Gastrocnemius medialis (tissue), 4 donors: ENCODE data around the gene FOCAD.

Experiments used
- POLR2A ChIP-seq, 2 donors: fragments of 450-650 bp; IDR thresholded peaks; one replicate each; pipeline ENCODE4 v1.6.1; 2017; ENCODE audit warnings: antibody characterized with exemption in 2 of 2, mild to moderate bottlenecking in 2 of 2, moderate library complexity in 2 of 2
- TF ChIP-seq, protein P1 (sequence below), 5 experiments: fragments of 450-650 bp in 3 of 5; fragments of 200-600 bp in 2 of 5; sonication (generic) in 2 of 5; IDR thresholded peaks in 4 of 5; conservative IDR thresholded peaks in 1 of 5; 1 replicate in 4 of 5; 2 replicates in 1 of 5; pipeline ENCODE4 v1.5.1; 2016 to 2019; ENCODE audit warnings: antibody characterized with exemption in 5 of 5, mild to moderate bottlenecking in 3 of 5, moderate library complexity in 3 of 5

DNA sequence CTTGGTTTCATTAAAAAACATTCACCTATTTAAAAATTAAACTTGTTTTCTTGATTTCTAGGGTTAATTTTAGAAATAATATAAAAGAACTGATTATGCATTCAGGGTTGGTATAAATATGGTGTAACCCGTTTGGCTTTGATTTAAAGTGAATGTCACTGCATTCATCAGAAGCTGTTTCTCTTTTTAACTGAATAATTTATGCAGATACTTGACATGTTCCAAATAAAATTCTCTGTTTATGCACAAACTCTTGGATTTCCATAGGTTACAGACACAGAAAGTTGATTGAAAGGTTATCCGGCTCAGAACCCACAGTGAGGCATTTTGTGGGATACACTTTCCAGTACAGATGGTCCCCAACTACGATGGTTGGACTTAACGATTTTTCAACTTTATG is 186.1 kb downstream of the FOCAD start:
- TF ChIP-seq, protein P1, sequence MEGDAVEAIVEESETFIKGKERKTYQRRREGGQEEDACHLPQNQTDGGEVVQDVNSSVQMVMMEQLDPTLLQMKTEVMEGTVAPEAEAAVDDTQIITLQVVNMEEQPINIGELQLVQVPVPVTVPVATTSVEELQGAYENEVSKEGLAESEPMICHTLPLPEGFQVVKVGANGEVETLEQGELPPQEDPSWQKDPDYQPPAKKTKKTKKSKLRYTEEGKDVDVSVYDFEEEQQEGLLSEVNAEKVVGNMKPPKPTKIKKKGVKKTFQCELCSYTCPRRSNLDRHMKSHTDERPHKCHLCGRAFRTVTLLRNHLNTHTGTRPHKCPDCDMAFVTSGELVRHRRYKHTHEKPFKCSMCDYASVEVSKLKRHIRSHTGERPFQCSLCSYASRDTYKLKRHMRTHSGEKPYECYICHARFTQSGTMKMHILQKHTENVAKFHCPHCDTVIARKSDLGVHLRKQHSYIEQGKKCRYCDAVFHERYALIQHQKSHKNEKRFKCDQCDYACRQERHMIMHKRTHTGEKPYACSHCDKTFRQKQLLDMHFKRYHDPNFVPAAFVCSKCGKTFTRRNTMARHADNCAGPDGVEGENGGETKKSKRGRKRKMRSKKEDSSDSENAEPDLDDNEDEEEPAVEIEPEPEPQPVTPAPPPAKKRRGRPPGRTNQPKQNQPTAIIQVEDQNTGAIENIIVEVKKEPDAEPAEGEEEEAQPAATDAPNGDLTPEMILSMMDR (IDR thresholded peaks at IDR 0.05 in 4 of 5, conservative IDR thresholded peaks at IDR 0.05 in 1 of 5): no peak
- no peak for TF ChIP-seq POLR2A (IDR thresholded peaks at IDR 0.05)
